Stimulated activated CD8-positive, alpha-beta memory T cell treated with anti-CD3 and anti-CD28 coated beads, Interleukin-2, amount 100 ng/mL, for 1 hour (primary cell): ENCODE results near the gene C1QTNF6.

Source experiments
- DNase-seq, 2 donors: peaks; one replicate each; pipeline ENCODE4 v3.0.0-alpha.2; 2020; ENCODE audit warnings: low read depth in 2 of 2

The C1QTNF6 gene

GRCh38 chr22:37190262-37190780 is 2.3 kb upstream of the C1QTNF6 start:
- no peak for DNase-seq

- DNase-seq, result no peak
These were observed 937 bp upstream of the C1QTNF6 start for GRCh38 chr22:37188901-37189466.

GRCh38 chr22:37187552-37187890 is 526 bp downstream of the C1QTNF6 start:
- DNase-seq, result no peak

- DNase-seq, result no peak
These were observed 987 bp downstream of the C1QTNF6 start for GRCh38 chr22:37186997-37187522.

GRCh38 chr22:37186228-37186996 is 1.6 kb downstream of the C1QTNF6 start:
- DNase-seq, result no peak

GRCh38 chr22:37185646-37186227 is 2.3 kb downstream of the C1QTNF6 start:
- DNase-seq, result no peak

GRCh38 chr22:37184816-37185541 is 3.1 kb downstream of the C1QTNF6 start:
- no peak for DNase-seq

- no peak for DNase-seq
These were observed 3.7 kb downstream of the C1QTNF6 start for GRCh38 chr22:37184380-37184755.

- no peak for DNase-seq
These were observed 4.3 kb downstream of the C1QTNF6 start for GRCh38 chr22:37183432-37184379.

- DNase-seq, result no peak
These were observed 5.2 kb downstream of the C1QTNF6 start for GRCh38 chr22:37182949-37183245.

- no peak for DNase-seq
These were observed 5.7 kb downstream of the C1QTNF6 start for GRCh38 chr22:37182101-37182948.

GRCh38 chr22:37181681-37182080 is 6.4 kb downstream of the C1QTNF6 start:
- no peak for DNase-seq

GRCh38 chr22:37180531-37181231 is 7.4 kb downstream of the C1QTNF6 start:
- no peak for DNase-seq

GRCh38 chr22:37179622-37180420 is 8.2 kb downstream of the C1QTNF6 start:
- no peak for DNase-seq

- no peak for DNase-seq
These were observed 8.9 kb downstream of the C1QTNF6 start for GRCh38 chr22:37179126-37179470.

GRCh38 chr22:37178350-37179125 is 9.5 kb downstream of the C1QTNF6 start:
- DNase-seq, result no peak

GRCh38 chr22:37177755-37178154 is 10.3 kb downstream of the C1QTNF6 start:
- DNase-seq, result no peak

GRCh38 chr22:37177221-37177620 is 10.8 kb downstream of the C1QTNF6 start:
- DNase-seq, result no peak
